NCI-H2196 (cell line): Measurements from ENCODE around the gene CRIP2.

Source experiments
- DNase-seq: peaks from one replicate; lab custom pipeline; 2025; ENCODE audit not compliant: unreplicated experiment; lab: John Stamatoyannopoulos, UW

CRIP2 gene

DNA sequence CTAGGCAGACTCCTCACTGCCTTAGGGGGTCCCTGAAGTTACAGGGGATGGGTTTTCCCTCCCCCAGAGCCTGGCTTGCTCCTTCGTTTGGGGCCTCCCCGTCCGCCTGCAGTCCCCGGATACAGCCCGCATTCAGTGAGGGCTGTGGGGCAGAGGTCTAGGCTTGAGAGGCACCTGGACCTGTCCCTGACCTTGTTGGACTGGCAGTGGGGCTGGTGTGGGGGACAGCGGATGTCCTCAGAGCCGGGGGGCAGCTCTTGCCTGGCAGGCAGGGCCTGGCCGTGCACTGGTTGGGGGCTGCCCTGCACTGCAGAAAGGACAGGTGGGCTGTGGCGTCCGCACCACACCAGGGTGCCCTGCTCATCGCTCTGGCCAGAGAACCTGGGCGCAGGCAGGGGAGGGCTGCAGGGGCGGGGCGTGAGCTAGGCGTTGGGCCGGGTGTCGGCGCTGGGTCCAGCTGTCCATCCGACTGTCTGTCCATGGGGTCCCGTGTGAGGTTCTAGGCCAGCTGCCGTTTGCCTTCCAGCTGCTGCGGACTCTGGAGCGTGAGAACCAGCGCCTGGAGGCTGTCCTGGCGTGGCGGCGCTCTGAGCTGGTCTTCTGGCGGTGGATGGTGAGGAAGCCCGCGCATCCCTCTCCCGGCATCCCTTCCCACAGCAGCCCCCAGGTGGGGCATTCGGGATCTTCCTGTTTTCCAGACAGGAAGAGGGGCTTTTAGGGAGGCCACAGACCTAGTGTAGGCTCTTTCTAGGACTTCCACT lies 22.4 kb downstream of the CRIP2 start:
- no peak for DNase-seq

- no peak for DNase-seq
Measured at GRCh38 chr14:105497671-105498429, 23.2 kb downstream of the CRIP2 start.

DNA sequence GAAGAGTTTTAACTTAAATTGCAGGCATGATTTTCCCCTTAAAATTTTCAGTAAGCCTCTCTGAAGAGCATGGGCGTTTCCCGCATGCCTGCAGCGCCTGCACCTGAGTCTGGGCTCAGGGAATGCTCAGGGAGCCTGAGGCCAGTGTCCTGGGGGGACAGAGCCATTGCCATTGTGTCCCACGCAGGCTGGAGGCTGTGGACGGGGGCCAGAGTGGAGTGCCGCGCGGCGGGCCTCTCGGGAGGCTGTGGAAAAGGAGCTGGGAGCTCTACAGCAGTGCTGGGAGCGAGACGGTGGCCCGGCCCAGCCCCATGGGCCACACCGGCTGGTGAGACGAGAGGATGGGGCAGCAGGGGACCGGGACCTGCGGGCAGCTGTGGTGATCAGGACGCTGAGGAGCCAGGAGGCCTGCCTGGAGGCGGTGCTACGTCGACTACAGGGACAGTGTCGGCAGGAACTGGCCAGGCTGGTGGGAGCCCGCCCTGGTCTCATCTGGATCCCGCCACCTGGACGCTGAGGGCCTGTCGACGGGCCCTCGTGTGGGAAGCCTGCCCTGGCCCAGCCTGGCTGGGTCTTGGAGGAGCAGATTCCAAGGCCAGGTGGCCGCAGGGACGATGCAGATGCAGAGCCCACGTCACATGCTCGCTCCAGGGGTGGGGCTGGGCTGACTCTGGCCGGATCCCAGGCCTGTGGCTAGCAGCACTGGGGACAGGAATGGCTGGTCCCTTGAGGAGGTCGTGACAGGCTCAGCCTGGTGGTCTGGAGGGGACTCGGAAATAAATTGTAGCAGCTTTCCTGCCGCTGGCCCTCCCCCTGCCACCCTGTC lies 24.0 kb downstream of the CRIP2 start:
- DNase-seq: no peak

DNA sequence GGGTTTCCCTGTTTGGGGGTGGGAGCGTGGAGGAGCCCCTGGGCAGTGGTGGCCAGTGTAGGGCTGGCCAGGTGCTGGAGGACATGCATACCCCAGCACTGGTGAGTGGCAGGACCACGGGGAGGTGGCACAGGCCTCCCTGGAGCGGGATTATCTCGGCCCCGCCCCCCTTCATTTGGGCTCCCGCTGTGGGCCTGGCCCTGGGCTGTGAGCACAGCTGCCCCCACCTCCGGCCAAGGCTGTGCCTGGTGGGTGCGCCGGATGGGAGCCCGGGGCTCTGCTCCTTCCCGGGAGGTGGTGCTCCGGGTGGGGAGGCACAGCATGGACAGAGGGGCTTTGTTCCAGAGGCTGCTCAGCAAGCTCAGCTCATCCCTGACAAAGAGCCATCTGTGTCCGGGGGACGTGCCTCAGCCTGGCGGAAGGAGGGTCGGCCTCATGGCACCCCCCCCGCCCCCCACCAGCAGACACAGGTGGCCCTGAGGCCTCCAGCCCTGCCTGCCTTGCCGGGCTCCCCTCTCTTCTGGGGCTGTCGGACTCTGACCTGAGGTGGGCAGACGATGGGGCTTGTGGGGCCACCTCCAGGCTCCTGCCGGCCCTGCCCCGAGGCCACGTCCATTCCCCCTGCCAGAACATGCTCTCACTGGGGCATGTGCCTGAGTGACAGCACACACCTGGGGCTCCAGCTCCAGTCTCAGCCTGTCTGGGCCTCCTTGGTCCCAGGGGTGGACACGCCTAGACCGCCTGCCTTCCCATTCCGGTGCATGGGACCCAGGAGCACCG lies 24.8 kb downstream of the CRIP2 start:
- no peak for DNase-seq

DNA sequence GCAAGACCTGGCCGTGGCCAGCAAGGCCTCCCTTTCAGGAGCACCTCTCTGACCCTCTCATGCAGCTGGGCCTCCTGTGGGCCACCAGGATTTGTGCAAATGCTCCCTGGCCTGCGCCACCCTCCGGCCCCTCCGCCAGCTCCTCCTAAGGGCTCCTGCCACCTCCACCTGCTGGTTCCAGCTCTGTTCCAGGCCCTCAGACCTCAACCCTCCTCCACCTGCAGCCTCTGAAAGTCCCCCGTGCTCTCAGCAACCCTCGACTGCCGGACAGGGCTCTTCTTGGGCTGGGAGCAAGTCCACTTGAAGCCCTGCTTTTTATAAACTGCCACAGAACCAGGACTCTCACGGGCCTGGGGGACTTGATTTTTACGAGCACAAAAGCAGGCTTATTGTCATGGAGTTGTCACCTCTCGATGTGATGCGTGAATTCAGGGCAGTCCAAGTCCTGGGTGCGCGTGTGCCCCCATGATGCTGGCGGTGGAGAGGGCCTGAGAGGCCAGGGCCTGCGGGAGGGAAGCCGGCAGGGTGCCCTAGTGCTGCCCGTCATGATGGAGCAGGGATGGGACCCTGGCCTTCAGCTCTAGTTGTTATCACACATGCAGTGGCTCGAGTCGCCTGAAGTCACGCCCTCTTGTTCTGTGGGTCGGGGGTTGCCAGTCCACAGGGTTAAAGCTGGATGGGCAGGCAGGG lies 25.6 kb downstream of the CRIP2 start:
- DNase-seq: no peak

DNA sequence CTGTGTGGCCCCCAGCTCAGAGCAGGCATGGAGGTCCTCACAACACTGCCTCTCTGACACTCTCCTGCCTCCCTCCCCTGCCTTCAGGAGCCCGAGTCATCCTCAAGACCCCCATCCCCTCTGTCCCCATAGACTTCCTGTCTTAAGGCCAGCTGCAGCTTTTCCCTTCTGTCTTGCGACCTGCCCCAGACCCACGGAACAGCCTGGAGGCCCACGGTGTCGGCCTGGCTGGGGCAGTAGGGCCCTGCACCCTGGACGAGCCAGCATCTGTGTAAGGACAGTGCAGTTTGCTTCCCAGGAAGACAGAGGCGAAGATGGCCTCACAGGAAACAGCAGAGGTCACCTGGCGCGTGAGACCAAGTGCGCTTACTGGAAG lies 26.1 kb downstream of the CRIP2 start:
- DNase-seq: no peak

GRCh38 chr14:105501504-105502291 lies 27.1 kb downstream of the CRIP2 start:
- DNase-seq: no peak

- DNase-seq: no peak
Measured at GRCh38 chr14:105502446-105503295, 28.1 kb downstream of the CRIP2 start.

DNA sequence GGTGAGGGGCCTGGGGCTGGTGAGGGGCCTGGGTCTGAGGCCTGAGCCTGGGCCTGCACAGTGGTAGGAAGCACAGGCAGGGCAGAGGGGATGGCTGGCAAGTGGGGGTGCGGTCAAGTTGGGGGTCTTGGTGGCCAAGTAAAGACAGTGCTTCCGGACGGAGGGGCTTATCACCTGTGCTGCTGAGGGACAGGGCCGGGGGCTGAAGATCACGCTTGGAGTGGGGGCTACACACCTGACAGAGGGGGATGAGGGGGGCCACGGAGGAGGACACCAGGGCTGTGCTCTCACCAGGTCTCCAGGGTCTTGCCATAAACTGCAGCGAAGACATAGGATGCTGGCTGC lies 28.6 kb downstream of the CRIP2 start:
- DNase-seq: no peak

- DNase-seq: no peak
Measured at GRCh38 chr14:105503935-105504692, 29.5 kb downstream of the CRIP2 start.

- no peak for DNase-seq
Measured at GRCh38 chr14:105505101-105505500, 30.5 kb downstream of the CRIP2 start.

DNA sequence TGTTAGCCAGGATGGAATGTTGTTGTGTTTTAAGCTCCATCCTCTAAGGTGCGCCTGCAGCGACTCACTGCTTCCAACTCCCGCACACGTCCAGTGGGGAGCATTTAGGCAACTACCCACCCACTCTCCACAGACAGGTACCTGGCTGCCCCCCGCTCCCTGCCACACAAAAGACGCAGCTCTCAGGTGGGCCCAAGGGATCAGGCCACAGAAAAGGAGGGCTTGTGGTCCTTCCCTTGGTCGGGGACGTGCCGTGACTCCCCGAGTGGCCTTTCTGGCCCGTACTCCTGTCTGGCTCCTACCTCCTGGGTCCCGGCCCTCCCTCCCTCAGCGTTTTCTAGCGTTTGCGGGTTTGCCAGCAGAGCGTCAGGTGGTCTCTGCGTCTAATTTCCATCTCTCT lies 32.6 kb downstream of the CRIP2 start:
- DNase-seq: no peak

DNA sequence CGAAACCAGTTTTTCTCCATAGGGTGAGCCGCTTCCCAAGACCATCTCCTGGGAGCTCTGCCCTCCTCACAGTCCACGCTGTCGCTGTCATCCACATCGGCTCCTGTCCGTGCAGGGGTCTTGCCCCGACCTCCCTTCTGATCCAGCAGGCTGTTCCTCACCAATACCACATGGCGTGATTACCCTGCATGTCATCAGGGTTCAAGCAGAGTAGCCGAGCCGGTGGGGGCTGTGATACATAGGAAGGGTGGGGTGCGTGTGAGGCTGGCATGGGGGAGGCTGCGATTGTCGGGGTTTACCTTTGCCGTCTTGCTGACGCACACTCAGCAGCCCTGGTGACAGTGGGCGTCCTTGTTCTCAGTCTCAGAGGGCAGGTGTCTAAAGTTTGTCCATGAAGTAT lies 33.4 kb downstream of the CRIP2 start:
- no peak for DNase-seq

GRCh38 chr14:105508601-105509000 lies 34.0 kb downstream of the CRIP2 start:
- DNase-seq: no peak

DNA sequence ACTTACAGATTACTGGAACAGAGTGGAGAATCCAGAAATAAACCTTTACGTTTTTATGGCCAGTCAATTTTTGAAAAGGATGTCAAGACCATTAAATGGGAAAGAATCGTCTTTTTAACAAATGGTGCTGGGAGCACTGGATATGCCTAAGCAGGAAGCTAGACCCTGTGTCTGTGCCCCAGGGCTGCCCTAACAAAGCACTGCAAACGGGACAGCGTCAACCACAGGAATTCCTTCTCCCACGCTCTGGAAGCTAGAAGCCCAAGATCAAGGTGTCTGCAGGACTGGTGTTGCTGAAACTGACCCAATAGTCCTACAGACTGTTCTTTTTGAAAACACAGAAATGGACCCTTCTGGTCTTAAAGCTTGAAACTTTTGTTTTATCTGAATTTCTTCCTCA lies 42.5 kb downstream of the CRIP2 start:
- DNase-seq: no peak

DNA sequence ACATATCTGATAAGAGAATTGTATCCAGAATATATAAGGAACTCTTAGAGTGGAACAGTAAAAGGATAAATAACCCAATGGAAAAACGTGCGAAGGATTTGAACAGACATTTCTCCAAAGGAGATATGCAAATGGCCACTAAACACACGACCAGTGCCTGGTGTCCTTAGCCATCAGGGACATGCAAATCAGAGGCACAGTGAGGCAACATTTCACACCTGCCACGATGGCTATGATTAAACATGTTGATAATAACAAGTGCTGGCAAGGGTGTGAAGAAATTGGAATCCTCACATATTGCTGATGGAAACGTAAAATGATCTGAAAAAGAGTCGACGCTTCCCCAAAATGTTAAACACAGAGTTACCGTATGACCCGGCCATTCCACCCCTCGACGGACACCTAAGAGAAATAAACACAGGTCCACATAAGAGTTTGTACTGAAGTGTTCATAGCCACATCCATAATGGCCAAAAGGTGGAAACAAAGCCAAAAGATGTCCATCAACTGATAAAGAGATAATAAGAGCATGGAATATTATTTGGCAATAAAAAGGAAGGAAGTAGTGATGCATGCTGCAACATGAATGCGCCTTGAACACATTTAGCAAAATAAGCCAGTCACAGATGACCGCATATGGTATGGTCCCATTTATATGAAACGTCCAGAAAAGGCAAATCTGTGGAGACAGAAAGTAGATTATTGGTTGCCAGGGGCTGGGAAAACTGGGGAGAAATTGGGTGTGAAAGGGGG lies 45.5 kb downstream of the CRIP2 start:
- DNase-seq: no peak

- DNase-seq: no peak
Measured at GRCh38 chr14:105525326-105525725, 50.7 kb downstream of the CRIP2 start.
